Astrocyte (in vitro differentiated cells and primary cell): ENCODE measurements around the gene HLA-DPA1. TPM values are rescaled to one million over a fixed set of nuclear protein-coding genes. Genes with fewer than 3 reads are reported as not detected.

Experiments used
- DNase-seq: peaks from one replicate; pipeline ENCODE4 v3.0.0-alpha.2; 2010; ENCODE audit warnings: low read depth
- FAIRE-seq: peaks from 2 replicates; lab custom pipeline; 2011; peaks lifted over from hg19 to GRCh38; lab: Jason Lieb, UNC
- H2AFZ ChIP-seq: 2 replicates; pipeline ENCODE4 v1.6.0; 2012; ENCODE audit warnings: low read depth, low read length, inconsistent platforms
- H3K27ac ChIP-seq: 2 replicates; pipeline ENCODE4 v1.5.1; 2011; ENCODE audit warnings: low read depth, low read length, inconsistent platforms
- H3K27me3 ChIP-seq: 2 replicates; pipeline ENCODE4 v1.6.0; 2011; ENCODE audit warnings: low read length, inconsistent platforms; ENCODE audit not compliant: insufficient read depth
- H3K36me3 ChIP-seq: 2 replicates; pipeline ENCODE4 v1.5.1; 2011; ENCODE audit warnings: low read length, inconsistent platforms; ENCODE audit not compliant: insufficient read depth
- H3K4me1 ChIP-seq: 2 replicates; pipeline ENCODE4 v1.5.1; 2011; ENCODE audit warnings: low read length, inconsistent platforms; ENCODE audit not compliant: insufficient read depth
- H3K4me2 ChIP-seq: 2 replicates; pipeline ENCODE4 v1.6.0; 2012; ENCODE audit warnings: low read length, inconsistent platforms
- H3K4me3 ChIP-seq: 2 replicates; pipeline ENCODE4 v1.5.1; 2011; ENCODE audit warnings: low read depth, mild to moderate bottlenecking, low read length, inconsistent platforms; ENCODE audit not compliant: insufficient read depth
- H3K79me2 ChIP-seq: 2 replicates; pipeline ENCODE4 v1.6.0; 2012; ENCODE audit warnings: mild to moderate bottlenecking, low read length, inconsistent platforms; ENCODE audit not compliant: insufficient read depth
- H3K9ac ChIP-seq: 2 replicates; pipeline ENCODE4 v1.6.0; 2012; ENCODE audit warnings: mild to moderate bottlenecking, low read length, inconsistent platforms
- H3K9me3 ChIP-seq: 2 replicates; pipeline ENCODE4 v1.5.1; 2012; ENCODE audit warnings: low read depth, mild to moderate bottlenecking, low read length, inconsistent platforms; ENCODE audit not compliant: insufficient read depth
- H4K20me1 ChIP-seq: 2 replicates; pipeline ENCODE4 v1.6.0; 2012; ENCODE audit warnings: low read length, inconsistent platforms; ENCODE audit not compliant: insufficient read depth
- H3K27ac Mint-ChIP-seq: one replicate; pipeline ENCODE4 v1.8.0; 2021; ENCODE audit warnings: mild to moderate bottlenecking, mixed read lengths; ENCODE audit not compliant: unreplicated experiment
- H3K27me3 Mint-ChIP-seq: one replicate; pipeline ENCODE4 v1.8.0; 2021; ENCODE audit warnings: low read depth, mixed read lengths; ENCODE audit not compliant: unreplicated experiment
- H3K36me3 Mint-ChIP-seq: one replicate; pipeline ENCODE4 v1.8.0; 2021; ENCODE audit warnings: low read depth, mixed read lengths; ENCODE audit not compliant: unreplicated experiment
- H3K4me1 Mint-ChIP-seq: one replicate; pipeline ENCODE4 v1.8.0; 2021; ENCODE audit warnings: low read depth, mixed read lengths; ENCODE audit not compliant: unreplicated experiment
- H3K4me3 Mint-ChIP-seq: one replicate; pipeline ENCODE4 v1.8.0; 2021; ENCODE audit warnings: mild to moderate bottlenecking, moderate library complexity, mixed read lengths; ENCODE audit not compliant: unreplicated experiment
- H3K9me3 Mint-ChIP-seq: one replicate; pipeline ENCODE4 v1.8.0; 2021; ENCODE audit warnings: mild to moderate bottlenecking, mixed read lengths; ENCODE audit not compliant: unreplicated experiment
- EZH2 ChIP-seq: IDR thresholded peaks from 2 replicates; pipeline ENCODE4 v1.6.1; 2012; ENCODE audit warnings: mild to moderate bottlenecking, low read length, inconsistent platforms; ENCODE audit not compliant: insufficient read depth
- total RNA-seq: library from RNA; stranded (reverse); gene quantifications from 2 replicates; pipeline ENCODE4 v1.2.1, GENCODE V29; 2021
- TF ChIP-seq, protein P1 (sequence below): IDR thresholded peaks from 2 replicates; pipeline ENCODE4 v1.5.1; 2011; ENCODE audit warnings: low read depth, mild to moderate bottlenecking, inconsistent platforms, low read length, moderate library complexity; ENCODE audit not compliant: insufficient read depth

HLA-DPA1 gene
- total RNA-seq, 1 donor from 2014 or later = 1.7 TPM

DNA sequence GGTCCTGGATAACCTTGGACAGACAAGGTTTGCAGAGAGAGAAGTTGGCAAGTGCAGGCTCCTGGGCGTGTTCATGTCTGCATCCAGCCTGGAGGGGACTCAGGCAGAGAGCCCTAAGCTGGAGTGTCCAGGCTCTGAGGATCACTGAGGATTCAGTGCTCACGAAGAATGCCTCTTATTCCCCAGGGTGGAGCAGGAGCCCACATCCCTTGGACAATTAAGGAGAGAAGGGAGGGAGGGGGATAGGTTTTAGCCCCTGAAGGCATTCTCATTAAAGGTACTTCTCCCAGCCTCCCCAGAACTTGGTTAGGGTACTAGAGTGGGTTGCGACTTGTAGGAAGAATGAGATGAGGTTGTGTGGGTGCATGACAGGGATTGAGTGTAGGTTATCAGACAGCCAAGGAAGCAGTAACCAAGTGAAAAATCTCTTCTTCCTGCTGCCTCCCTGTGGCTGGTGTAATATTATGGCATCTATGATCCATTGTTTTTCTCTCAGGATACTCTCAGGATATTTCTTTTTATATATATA lies 3.0 kb upstream of the HLA-DPA1 start:
- Mint-ChIP-seq H3K36me3 (peaks cover 3% of the 10 kb centered on the region), H3K4me1 (peaks cover 3% of the 10 kb centered on the region), H3K9me3 (no peaks in the 10 kb centered on the region), H3K27ac (no peak overlapping the region), H3K4me3 (no peak overlapping the region), H3K27me3 (peaks cover 25% of the 10 kb centered on the region)
- Histone ChIP-seq H3K4me2 (no peak overlapping the region), H3K36me3 (no peaks in the 10 kb centered on the region), H2AFZ (no peak overlapping the region), H3K9ac (no peak overlapping the region), H3K9me3 (no peaks in the 10 kb centered on the region), H3K79me2 (no peaks in the 10 kb centered on the region), H3K4me1 (peaks cover 7% of the 10 kb centered on the region), H3K27ac (no peak overlapping the region), H3K27me3 (no peaks in the 10 kb centered on the region), H4K20me1 (no peaks in the 10 kb centered on the region), H3K4me3 (no peak overlapping the region)
- DNase-seq = no peak
- FAIRE-seq = no peak
- TF ChIP-seq, protein P1, sequence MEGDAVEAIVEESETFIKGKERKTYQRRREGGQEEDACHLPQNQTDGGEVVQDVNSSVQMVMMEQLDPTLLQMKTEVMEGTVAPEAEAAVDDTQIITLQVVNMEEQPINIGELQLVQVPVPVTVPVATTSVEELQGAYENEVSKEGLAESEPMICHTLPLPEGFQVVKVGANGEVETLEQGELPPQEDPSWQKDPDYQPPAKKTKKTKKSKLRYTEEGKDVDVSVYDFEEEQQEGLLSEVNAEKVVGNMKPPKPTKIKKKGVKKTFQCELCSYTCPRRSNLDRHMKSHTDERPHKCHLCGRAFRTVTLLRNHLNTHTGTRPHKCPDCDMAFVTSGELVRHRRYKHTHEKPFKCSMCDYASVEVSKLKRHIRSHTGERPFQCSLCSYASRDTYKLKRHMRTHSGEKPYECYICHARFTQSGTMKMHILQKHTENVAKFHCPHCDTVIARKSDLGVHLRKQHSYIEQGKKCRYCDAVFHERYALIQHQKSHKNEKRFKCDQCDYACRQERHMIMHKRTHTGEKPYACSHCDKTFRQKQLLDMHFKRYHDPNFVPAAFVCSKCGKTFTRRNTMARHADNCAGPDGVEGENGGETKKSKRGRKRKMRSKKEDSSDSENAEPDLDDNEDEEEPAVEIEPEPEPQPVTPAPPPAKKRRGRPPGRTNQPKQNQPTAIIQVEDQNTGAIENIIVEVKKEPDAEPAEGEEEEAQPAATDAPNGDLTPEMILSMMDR = no peak
- TF ChIP-seq EZH2 = no peak

DNA sequence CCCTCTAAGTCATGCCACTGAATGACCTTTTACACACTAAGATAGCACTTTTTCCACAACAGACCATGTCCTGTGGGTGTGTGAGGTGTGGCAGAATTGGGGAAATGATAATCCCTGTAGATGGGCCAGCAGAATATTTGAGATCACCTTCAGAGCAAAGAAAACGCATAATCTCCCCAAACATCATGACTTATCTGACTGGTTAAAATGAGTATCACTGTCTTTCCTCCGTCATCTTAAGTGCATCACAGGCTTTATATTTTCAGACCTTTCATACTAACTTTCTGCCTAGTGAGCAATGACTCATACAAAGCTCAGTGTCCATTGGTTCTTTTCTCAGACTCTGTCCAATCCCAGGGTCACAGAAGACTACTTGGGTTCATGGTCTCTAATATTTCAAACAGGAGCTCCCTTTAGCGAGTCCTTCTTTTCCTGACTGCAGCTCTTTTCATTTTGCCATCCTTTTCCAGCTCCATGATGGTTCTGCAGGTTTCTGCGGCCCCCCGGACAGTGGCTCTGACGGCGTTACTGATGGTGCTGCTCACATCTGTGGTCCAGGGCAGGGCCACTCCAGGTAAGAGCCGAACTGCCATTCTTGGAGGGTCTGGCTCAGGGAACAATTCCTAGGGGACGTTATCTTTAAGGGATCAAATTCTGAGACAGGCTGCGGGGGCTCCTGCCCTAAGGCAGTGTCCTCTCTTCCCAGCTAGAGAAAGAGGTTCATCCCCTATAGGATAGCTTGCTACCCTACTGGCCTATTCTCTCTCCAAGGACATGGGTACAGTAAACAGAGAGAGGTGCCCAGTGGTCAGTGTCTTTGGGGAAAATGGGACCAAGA lies 2.3 kb upstream of the HLA-DPA1 start, which contains the start of gene HLA-DPB1:
HLA-DPB1 (plus strand) TSS at position 423 of the 838 bp plus-strand sequence; CDS start at position 475, 52 bp downstream.
- FAIRE-seq (peak; percentile 49), DNase-seq (peak; percentile 26)
- Mint-ChIP-seq H3K4me1 (peaks cover 3% of the 10 kb centered on the region), H3K27me3 (peaks cover 19% of the 10 kb centered on the region), H3K9me3 (no peaks in the 10 kb centered on the region), H3K4me3 (no peak within 1 kb of the TSS), H3K36me3 (peaks cover 3% of the 10 kb centered on the region), H3K27ac (no peak within 1 kb of the TSS)
- Histone ChIP-seq H4K20me1 (no peaks in the 10 kb centered on the region), H2AFZ (no peak within 1 kb of the TSS), H3K9ac (no peak within 1 kb of the TSS), H3K79me2 (no peaks in the 10 kb centered on the region), H3K9me3 (no peaks in the 10 kb centered on the region), H3K27me3 (no peaks in the 10 kb centered on the region), H3K36me3 (no peaks in the 10 kb centered on the region), H3K4me2 (no peak within 1 kb of the TSS), H3K4me3 (no peak within 1 kb of the TSS), H3K27ac (no peak within 1 kb of the TSS), H3K4me1 (peaks cover 7% of the 10 kb centered on the region)
- no peak for TF ChIP-seq EZH2
- TF ChIP-seq, protein P1 = no peak
